Caco-2 (cell line): ENCODE measurements around the gene ZBTB21. TPM values are rescaled to one million over a fixed set of nuclear protein-coding genes. Genes with fewer than 3 reads are reported as not detected.
A peak's percentile ranks its signal among the peaks of the same experiment; 100 is the strongest.

Source experiments
- BruUV-seq: library from RNA; stranded (reverse); fragments of 400-500 nt; replicated peaks from 2 replicates; lab custom pipeline; 2021; lab: Mats Ljungman, UMichigan
- CTCF ChIA-PET: fragments of 300-600 bp; sonication (Branson Sonifier 250); formaldehyde crosslinking; loops from one replicate; lab custom pipeline; 2022; ENCODE audit warnings: antibody characterized with exemption; lab: Charles Lee
- POLR2A ChIA-PET: fragments of 300-600 bp; sonication (Branson Sonifier 250); formaldehyde crosslinking; loops from one replicate; lab custom pipeline; 2022; ENCODE audit warnings: antibody characterized with exemption; lab: Charles Lee
- DNase-seq, 2 experiments: peaks; one replicate each; pipeline versions ENCODE4 v3.0.0 to v3.0.0-alpha.2; 2020 to 2022
- H3K27me3 ChIP-seq: replicated peaks from 2 replicates; pipeline ENCODE4 v1.6.0; 2011; ENCODE audit warnings: low read length; ENCODE audit not compliant: control insufficient read depth, insufficient read depth
- H3K36me3 ChIP-seq: 2 replicates; pipeline ENCODE4 v1.5.1; 2011; ENCODE audit warnings: low read length; ENCODE audit not compliant: control insufficient read depth, insufficient read depth
- H3K4me1 ChIP-seq: fragments of 250-450 bp; sonication (Bioruptor Pico); 2 replicates; pipeline ENCODE4 v1.5.1; 2020; ENCODE audit warnings: mild to moderate bottlenecking
- H3K4me3 ChIP-seq: 2 replicates; pipeline ENCODE4 v1.5.1; 2011; ENCODE audit warnings: low read depth, mild to moderate bottlenecking, control low read depth, low read length
- H3K9me3 ChIP-seq: fragments of 250-450 bp; sonication (Bioruptor Pico); 2 replicates; pipeline ENCODE4 v1.5.1; 2020; ENCODE audit warnings: mild to moderate bottlenecking, moderate library complexity
- H3K27ac Mint-ChIP-seq: one replicate; pipeline ENCODE4 v1.8.0; 2022; ENCODE audit warnings: mixed read lengths; ENCODE audit not compliant: unreplicated experiment
- H3K27me3 Mint-ChIP-seq: one replicate; pipeline ENCODE4 v1.8.0; 2022; ENCODE audit warnings: mixed read lengths; ENCODE audit not compliant: insufficient read depth, unreplicated experiment
- H3K36me3 Mint-ChIP-seq: one replicate; pipeline ENCODE4 v1.8.0; 2022; ENCODE audit warnings: mild to moderate bottlenecking, mixed read lengths; ENCODE audit not compliant: insufficient read depth, unreplicated experiment
- H3K4me1 Mint-ChIP-seq: one replicate; pipeline ENCODE4 v1.8.0; 2022; ENCODE audit warnings: low read depth, mixed read lengths; ENCODE audit not compliant: unreplicated experiment
- H3K4me3 Mint-ChIP-seq: one replicate; pipeline ENCODE4 v1.8.0; 2022; ENCODE audit warnings: mild to moderate bottlenecking, moderate library complexity, mixed read lengths; ENCODE audit not compliant: unreplicated experiment
- H3K9me3 Mint-ChIP-seq: one replicate; pipeline ENCODE4 v1.8.0; 2022; ENCODE audit warnings: mixed read lengths; ENCODE audit not compliant: unreplicated experiment
- CTCF ChIP-seq, 2 experiments: fragments of 200-600 bp in 1 of 2; IDR thresholded peaks; 1 replicate in 1 of 2; 2 replicates in 1 of 2; pipeline versions ENCODE4 v1.5.1 to v1.8.0; 2011 to 2022; ENCODE audit warnings: antibody characterized with exemption in 1 of 2, control low read depth in 1 of 2, inconsistent platforms in 1 of 2, low read depth in 1 of 2, low read length in 1 of 2, mild to moderate bottlenecking in 1 of 2, moderate library complexity in 1 of 2; ENCODE audit not compliant: insufficient read depth in 1 of 2, severe bottlenecking in 1 of 2, unreplicated experiment in 1 of 2
- intact Hi-C: fragments of 100-400 bp; cut with micrococcal nuclease; formaldehyde crosslinking; loops from one replicate; pipeline ENCODE4 v1.10.0; 2022; ENCODE audit not compliant: unreplicated experiment
- total RNA-seq: library from RNA; stranded (reverse); gene quantifications from 2 replicates; pipeline ENCODE4 v1.2.3, GENCODE V29; 2022

Gene ZBTB21
- total RNA-seq, 1 experiment from 2014 or later = 21.4 TPM

- peak in 1 of 2 experiments; percentile 5 for TF ChIP-seq CTCF (IDR thresholded peaks at IDR 0.05; ENCODE audit: insufficient read depth in 1 of 2, low read depth in 1 of 2, low read length in 1 of 2, severe bottlenecking in 1 of 2, unreplicated experiment in 1 of 2)
- intact Hi-C loops = no loop called here
- no peak overlapping the region for H3K4me3 Mint-ChIP-seq
- H3K4me1 ChIP-seq = no peaks in the 10 kb centered on the region
- no peaks in the 10 kb centered on the region for H3K4me1 Mint-ChIP-seq
- ChIA-PET POLR2A (no interaction called here), CTCF (interaction anchor here (1.1 kb wide), 1 partner anchor 101 kb away, joined by 3 read pairs; no protein-coding TSS in a partner anchor)
- no peaks in the 10 kb centered on the region for H3K9me3 ChIP-seq
- no peaks in the 10 kb centered on the region for H3K27me3 ChIP-seq
- DNase-seq = no peak
- H3K36me3 ChIP-seq = no peaks in the 10 kb centered on the region
- H3K36me3 Mint-ChIP-seq = no peaks in the 10 kb centered on the region
- no peak overlapping the region for H3K4me3 ChIP-seq
- no TSS peak for BruUV-seq
- H3K27ac Mint-ChIP-seq = no peak overlapping the region
- H3K27me3 Mint-ChIP-seq = no peaks in the 10 kb centered on the region
- peaks cover 10% of the 10 kb centered on the region for H3K9me3 Mint-ChIP-seq
Measured at GRCh38 chr21:42016364-42016985, 6.3 kb upstream of the ZBTB21 start.

- H3K36me3 Mint-ChIP-seq = peaks cover 18% of the 10 kb centered on the region
- CTCF ChIA-PET = no interaction called here
- intact Hi-C loops = loop anchor here (5.0 kb wide), 1 partner anchor 137 kb away; the partner anchor contains the start of gene PRDM15
- Histone ChIP-seq H3K27me3 (no peaks in the 10 kb centered on the region), H3K9me3 (no peaks in the 10 kb centered on the region), H3K4me3 (no peak overlapping the region), H3K4me1 (no peaks in the 10 kb centered on the region), H3K36me3 (no peaks in the 10 kb centered on the region)
- peaks cover 10% of the 10 kb centered on the region for H3K9me3 Mint-ChIP-seq
- no peak for TF ChIP-seq CTCF (IDR thresholded peaks at IDR 0.05; ENCODE audit: insufficient read depth in 1 of 2, low read depth in 1 of 2, low read length in 1 of 2, severe bottlenecking in 1 of 2, unreplicated experiment in 1 of 2)
- no peaks in the 10 kb centered on the region for H3K4me1 Mint-ChIP-seq
- H3K27ac Mint-ChIP-seq = no peak overlapping the region
- POLR2A ChIA-PET = no interaction called here
- no peak overlapping the region for H3K4me3 Mint-ChIP-seq
- H3K27me3 Mint-ChIP-seq = no peaks in the 10 kb centered on the region
- BruUV-seq = no TSS peak
- DNase-seq = no peak
Measured at GRCh38 chr21:42013931-42014330, 3.8 kb upstream of the ZBTB21 start.

GRCh38 chr21:42013376-42013775 lies 3.2 kb upstream of the ZBTB21 start:
- Histone ChIP-seq H3K4me1 (peaks cover 4% of the 10 kb centered on the region; the same call in 1 of the 2 replicates), H3K9me3 (no peaks in the 10 kb centered on the region), H3K27me3 (no peaks in the 10 kb centered on the region), H3K4me3 (no peak overlapping the region), H3K36me3 (no peaks in the 10 kb centered on the region)
- peaks cover 20% of the 10 kb centered on the region for H3K36me3 Mint-ChIP-seq
- ChIA-PET POLR2A (no interaction called here), CTCF (no interaction called here)
- no TSS peak for BruUV-seq
- no peak for TF ChIP-seq CTCF (IDR thresholded peaks at IDR 0.05; ENCODE audit: insufficient read depth in 1 of 2, low read depth in 1 of 2, low read length in 1 of 2, severe bottlenecking in 1 of 2, unreplicated experiment in 1 of 2)
- H3K4me3 Mint-ChIP-seq = no peak overlapping the region
- no peak overlapping the region for H3K27ac Mint-ChIP-seq
- peaks cover 10% of the 10 kb centered on the region for H3K9me3 Mint-ChIP-seq
- no peak for DNase-seq
- H3K4me1 Mint-ChIP-seq = no peaks in the 10 kb centered on the region
- intact Hi-C loops = loop anchor here (5.0 kb wide), 1 partner anchor 136 kb away; the partner anchor contains the start of gene PRDM15
- H3K27me3 Mint-ChIP-seq = no peaks in the 10 kb centered on the region
